Measurements from ENCODE around the gene CIZ1.
A peak's percentile ranks its signal among the peaks of the same experiment; 100 is the strongest.

Gene CIZ1

DNA sequence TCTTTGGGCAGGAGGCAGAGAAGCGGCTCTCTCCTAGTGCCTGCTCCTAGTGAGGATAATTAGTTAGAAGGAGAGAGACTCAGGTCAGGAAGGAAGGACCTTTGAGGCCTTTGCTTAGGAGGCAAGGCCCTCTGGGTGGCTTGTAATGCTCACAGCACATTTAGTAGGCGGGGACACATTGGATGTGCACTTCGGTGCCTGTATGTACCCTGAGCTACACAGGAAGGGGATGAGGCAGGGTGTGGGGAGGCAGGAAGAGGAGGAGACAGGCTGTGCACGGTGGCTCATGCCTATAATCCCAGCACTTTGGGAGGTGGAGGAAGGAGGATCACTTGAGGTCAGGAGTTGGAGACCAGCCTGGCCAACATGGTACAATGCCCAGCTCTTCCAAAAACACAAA, 49.3 kb downstream of the CIZ1 start:
- H3K9ac ChIP-seq (ENCODE audit: low read length): no peak overlapping the region
- DNase-seq: no peak
- H3K4me1 ChIP-seq (ENCODE audit: control insufficient read depth, insufficient read depth, low read depth, low read length): peaks cover 14% of the 10 kb centered on the region
- no peak overlapping the region for H2BK5ac ChIP-seq (ENCODE audit: low read depth, low read length, poor library complexity, severe bottlenecking)
- H3K9me3 ChIP-seq (ENCODE audit: control insufficient read depth, low read length): no peaks in the 10 kb centered on the region
- H3K27me3 ChIP-seq (ENCODE audit: control insufficient read depth in 1 of 2, insufficient read depth in 1 of 2, low read length in 2 of 2): peaks cover 0 to 18% of the 10 kb centered on the region in 2 experiments
- no peak overlapping the region for H2BK120ac ChIP-seq (ENCODE audit: low read depth, low read length)
- H3K4me3 ChIP-seq (ENCODE audit: insufficient read depth in 1 of 2, low read depth in 1 of 2, low read length in 2 of 2): no peak overlapping the region
- no peak overlapping the region for H3K14ac ChIP-seq (ENCODE audit: low read length in 2 of 2)
- no peak overlapping the region for H2BK15ac ChIP-seq (ENCODE audit: low read depth, poor library complexity, severe bottlenecking)
- no peak overlapping the region for H3K4me2 ChIP-seq (ENCODE audit: low read length, poor library complexity, severe bottlenecking)
- H3K18ac ChIP-seq (ENCODE audit: low read depth in 1 of 2, low read length in 2 of 2): no peak overlapping the region
- no peak overlapping the region for H3K4ac ChIP-seq (ENCODE audit: low read depth in 1 of 2, low read length in 2 of 2)
- H4K91ac ChIP-seq (ENCODE audit: low read length): no peak overlapping the region
- H3K23ac ChIP-seq (ENCODE audit: low read length in 2 of 2): no peak overlapping the region
- H3K79me1 ChIP-seq (replicated peaks; ENCODE audit: low read length, poor library complexity, severe bottlenecking): no peaks in the 10 kb centered on the region
- H3K27ac ChIP-seq (ENCODE audit: low read length, poor library complexity, severe bottlenecking): no peak overlapping the region
- 75% methylated on average over 4 of the region's 4 CpGs for WGBS
- H2BK12ac ChIP-seq (ENCODE audit: low read length in 2 of 2): no peak overlapping the region
- no peak overlapping the region for H2AFZ ChIP-seq (ENCODE audit: low read depth, low read length)
- no peak overlapping the region for H2AK5ac ChIP-seq (ENCODE audit: low read length, severe bottlenecking)
- no peaks in the 10 kb centered on the region for H3K36me3 ChIP-seq (ENCODE audit: control insufficient read depth in 1 of 2, insufficient read depth in 2 of 2, low read depth in 1 of 2, low read length in 2 of 2)
- H4K8ac ChIP-seq (ENCODE audit: low read length): no peak overlapping the region

DNA sequence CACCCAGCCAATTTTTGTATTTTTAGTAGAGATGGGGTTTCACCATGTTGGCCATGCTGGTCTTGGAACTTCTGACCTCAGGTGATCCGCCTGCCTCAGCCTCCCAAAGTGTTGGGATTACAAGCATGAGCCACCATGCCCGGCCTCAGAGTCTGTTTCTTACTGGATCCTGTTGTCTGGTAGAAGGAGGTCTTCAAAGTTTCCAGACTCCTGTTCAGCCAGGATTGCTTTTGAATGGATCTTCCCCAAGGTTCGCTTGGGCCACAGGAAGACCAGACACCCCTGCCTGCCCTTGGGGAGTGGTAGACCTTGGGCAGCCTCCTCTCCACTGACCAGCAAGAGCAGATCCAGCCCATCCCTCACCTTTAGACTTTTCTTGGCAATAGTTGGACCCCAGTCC, 49.8 kb downstream of the CIZ1 start:
- Histone ChIP-seq H4K8ac (ENCODE audit: low read length) (no peak overlapping the region), H3K23ac (ENCODE audit: low read length in 2 of 2) (no peak overlapping the region), H3K36me3 (ENCODE audit: control insufficient read depth in 1 of 2, insufficient read depth in 2 of 2, low read depth in 1 of 2, low read length in 2 of 2) (no peaks in the 10 kb centered on the region), H2BK15ac (ENCODE audit: low read depth, poor library complexity, severe bottlenecking) (no peak overlapping the region), H3K79me1 (replicated peaks; ENCODE audit: low read length, poor library complexity, severe bottlenecking) (no peaks in the 10 kb centered on the region), H3K4ac (ENCODE audit: low read depth in 1 of 2, low read length in 2 of 2) (no peak overlapping the region), H2AFZ (ENCODE audit: low read depth, low read length) (no peak overlapping the region), H2AK5ac (ENCODE audit: low read length, severe bottlenecking) (no peak overlapping the region), H2BK120ac (ENCODE audit: low read depth, low read length) (no peak overlapping the region), H3K9me3 (ENCODE audit: control insufficient read depth, low read length) (no peaks in the 10 kb centered on the region), H4K91ac (ENCODE audit: low read length) (no peak overlapping the region), H3K18ac (ENCODE audit: low read depth in 1 of 2, low read length in 2 of 2) (no peak overlapping the region), H3K9ac (ENCODE audit: low read length) (no peak overlapping the region), H3K4me2 (ENCODE audit: low read length, poor library complexity, severe bottlenecking) (no peak overlapping the region), H3K14ac (ENCODE audit: low read length in 2 of 2) (no peak overlapping the region), H3K27ac (ENCODE audit: low read length, poor library complexity, severe bottlenecking) (no peak overlapping the region), H2BK12ac (ENCODE audit: low read length in 2 of 2) (no peak overlapping the region), H3K4me3 (ENCODE audit: insufficient read depth in 1 of 2, low read depth in 1 of 2, low read length in 2 of 2) (no peak overlapping the region), H3K4me1 (ENCODE audit: control insufficient read depth, insufficient read depth, low read depth, low read length) (peaks cover 19% of the 10 kb centered on the region), H2BK5ac (ENCODE audit: low read depth, low read length, poor library complexity, severe bottlenecking) (no peak overlapping the region), H3K27me3 (ENCODE audit: control insufficient read depth in 1 of 2, insufficient read depth in 1 of 2, low read length in 2 of 2) (peaks cover 0 to 21% of the 10 kb centered on the region in 2 experiments)
- no peak for DNase-seq
- 98% methylated on average over 3 of the region's 3 CpGs for WGBS

DNA sequence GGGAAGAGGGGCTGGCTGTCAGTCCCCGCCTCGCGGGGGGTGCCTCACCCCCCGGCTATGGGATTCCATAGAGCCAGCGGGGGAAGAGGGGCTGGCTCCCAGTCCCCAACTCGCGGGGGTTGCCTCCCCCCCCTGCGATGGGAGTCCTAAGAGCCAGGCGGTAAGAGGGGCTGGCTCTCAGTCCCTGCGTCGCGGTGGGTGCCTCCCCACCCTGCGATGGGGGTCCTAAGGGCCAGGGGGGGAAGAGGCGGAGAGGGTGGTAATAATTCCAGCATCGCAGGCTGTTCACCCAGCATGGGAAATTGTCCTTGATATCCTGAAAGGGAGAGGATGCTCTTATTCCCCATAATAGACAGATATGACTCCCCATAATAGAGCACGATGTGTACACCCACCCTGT, 51.8 kb downstream of the CIZ1 start:
- Histone ChIP-seq H3K9me3 (ENCODE audit: control insufficient read depth, low read length) (no peaks in the 10 kb centered on the region), H2AK5ac (ENCODE audit: low read length, severe bottlenecking) (no peak overlapping the region), H3K79me1 (replicated peaks; ENCODE audit: low read length, poor library complexity, severe bottlenecking) (no peaks in the 10 kb centered on the region), H3K36me3 (ENCODE audit: control insufficient read depth in 1 of 2, insufficient read depth in 2 of 2, low read depth in 1 of 2, low read length in 2 of 2) (no peaks in the 10 kb centered on the region), H3K23ac (ENCODE audit: low read length in 2 of 2) (no peak overlapping the region), H3K9ac (ENCODE audit: low read length) (no peak overlapping the region), H3K4ac (ENCODE audit: low read depth in 1 of 2, low read length in 2 of 2) (no peak overlapping the region), H2BK5ac (ENCODE audit: low read depth, low read length, poor library complexity, severe bottlenecking) (no peak overlapping the region), H2BK15ac (ENCODE audit: low read depth, poor library complexity, severe bottlenecking) (no peak overlapping the region), H2BK12ac (ENCODE audit: low read length in 2 of 2) (no peak overlapping the region), H3K18ac (ENCODE audit: low read depth in 1 of 2, low read length in 2 of 2) (no peak overlapping the region), H3K27me3 (ENCODE audit: control insufficient read depth in 1 of 2, insufficient read depth in 1 of 2, low read length in 2 of 2) (peaks cover 0 to 16% of the 10 kb centered on the region in 2 experiments), H4K91ac (ENCODE audit: low read length) (no peak overlapping the region), H3K4me1 (ENCODE audit: control insufficient read depth, insufficient read depth, low read depth, low read length) (peaks cover 22% of the 10 kb centered on the region), H3K27ac (ENCODE audit: low read length, poor library complexity, severe bottlenecking) (no peak overlapping the region), H2BK120ac (ENCODE audit: low read depth, low read length) (no peak overlapping the region), H3K4me3 (ENCODE audit: insufficient read depth in 1 of 2, low read depth in 1 of 2, low read length in 2 of 2) (no peak overlapping the region), H3K4me2 (ENCODE audit: low read length, poor library complexity, severe bottlenecking) (no peak overlapping the region), H4K8ac (ENCODE audit: low read length) (no peak overlapping the region), H3K14ac (ENCODE audit: low read length in 2 of 2) (no peak overlapping the region), H2AFZ (ENCODE audit: low read depth, low read length) (no peak overlapping the region)
- DNase-seq: no peak
- WGBS: 75% methylated on average over 7 of the region's 16 CpGs

DNA sequence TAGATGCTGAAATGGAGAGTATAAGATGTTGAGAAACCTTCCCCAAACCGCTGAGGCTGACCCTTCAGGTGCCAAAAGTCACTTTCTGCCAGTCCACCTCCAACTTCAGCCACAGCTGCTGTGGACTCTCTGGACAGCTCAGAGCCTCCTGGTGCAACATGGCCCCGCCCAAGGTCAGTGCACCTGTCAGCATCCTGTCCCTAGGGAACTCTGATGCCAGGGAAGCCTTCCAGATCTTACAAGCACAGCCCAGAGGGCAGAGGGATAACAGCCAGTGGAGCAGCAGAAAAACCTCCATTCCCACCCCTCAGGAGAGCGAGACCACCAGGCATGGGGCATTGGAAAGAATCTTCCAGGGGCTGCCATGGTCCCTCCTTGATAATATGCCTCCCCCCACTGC, 53.4 kb downstream of the CIZ1 start:
- Histone ChIP-seq H3K79me1 (replicated peaks; ENCODE audit: low read length, poor library complexity, severe bottlenecking) (no peaks in the 10 kb centered on the region), H3K4me3 (ENCODE audit: insufficient read depth in 1 of 2, low read depth in 1 of 2, low read length in 2 of 2) (no peak overlapping the region), H3K9ac (ENCODE audit: low read length) (no peak overlapping the region), H4K8ac (ENCODE audit: low read length) (no peak overlapping the region), H4K91ac (ENCODE audit: low read length) (peak overlapping the region; percentile 39), H3K4me2 (ENCODE audit: low read length, poor library complexity, severe bottlenecking) (no peak overlapping the region), H3K23ac (ENCODE audit: low read length in 2 of 2) (no peak overlapping the region), H3K27me3 (ENCODE audit: control insufficient read depth in 1 of 2, insufficient read depth in 1 of 2, low read length in 2 of 2) (peaks cover 0 to 18% of the 10 kb centered on the region in 2 experiments), H3K14ac (ENCODE audit: low read length in 2 of 2) (no peak overlapping the region), H3K4me1 (ENCODE audit: control insufficient read depth, insufficient read depth, low read depth, low read length) (peaks cover 22% of the 10 kb centered on the region), H2AFZ (ENCODE audit: low read depth, low read length) (no peak overlapping the region), H2BK120ac (ENCODE audit: low read depth, low read length) (no peak overlapping the region), H2BK5ac (ENCODE audit: low read depth, low read length, poor library complexity, severe bottlenecking) (no peak overlapping the region), H3K18ac (ENCODE audit: low read depth in 1 of 2, low read length in 2 of 2) (no peak overlapping the region), H2BK15ac (ENCODE audit: low read depth, poor library complexity, severe bottlenecking) (no peak overlapping the region), H3K36me3 (ENCODE audit: control insufficient read depth in 1 of 2, insufficient read depth in 2 of 2, low read depth in 1 of 2, low read length in 2 of 2) (no peaks in the 10 kb centered on the region), H3K27ac (ENCODE audit: low read length, poor library complexity, severe bottlenecking) (no peak overlapping the region), H3K9me3 (ENCODE audit: control insufficient read depth, low read length) (peaks cover 4% of the 10 kb centered on the region), H2BK12ac (ENCODE audit: low read length in 2 of 2) (no peak overlapping the region), H2AK5ac (ENCODE audit: low read length, severe bottlenecking) (peak overlapping the region; percentile 54), H3K4ac (ENCODE audit: low read depth in 1 of 2, low read length in 2 of 2) (no peak overlapping the region)
- DNase-seq: no peak
- 91% methylated on average over 3 of the region's 3 CpGs for WGBS
